ENCODE measurements around the gene TCHP.
"Not testable (repeated sequence)": the region's sequence is repeated elsewhere in the genome, so short reads cannot be mapped to it uniquely, and the experiment has no call there.

The TCHP gene

GRCh38 chr12:109910254-109910968 is 10.3 kb downstream of the TCHP start:
- DNase-seq (ENCODE audit: low spot score) = no peak

DNA sequence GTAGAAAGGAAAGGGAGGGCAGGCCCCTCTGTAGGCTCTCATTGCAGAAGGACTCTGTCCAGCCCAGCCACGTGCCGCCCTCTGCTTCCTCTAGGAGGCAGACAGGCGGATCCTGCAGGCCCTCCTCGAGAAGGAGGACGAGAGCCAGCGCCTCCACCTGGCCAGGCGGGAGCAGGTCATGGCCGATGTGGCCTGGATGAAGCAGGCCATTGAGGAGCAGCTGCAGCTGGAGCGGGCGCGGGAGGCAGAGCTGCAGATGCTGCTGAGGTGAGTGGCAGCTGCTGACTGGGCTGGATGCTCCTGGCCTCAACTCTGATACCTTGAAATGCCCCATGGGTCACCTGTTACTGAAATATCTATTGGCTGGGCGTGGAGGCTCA is 10.9 kb downstream of the TCHP start:
- peak; percentile 49 for DNase-seq (ENCODE audit: low spot score)

DNA sequence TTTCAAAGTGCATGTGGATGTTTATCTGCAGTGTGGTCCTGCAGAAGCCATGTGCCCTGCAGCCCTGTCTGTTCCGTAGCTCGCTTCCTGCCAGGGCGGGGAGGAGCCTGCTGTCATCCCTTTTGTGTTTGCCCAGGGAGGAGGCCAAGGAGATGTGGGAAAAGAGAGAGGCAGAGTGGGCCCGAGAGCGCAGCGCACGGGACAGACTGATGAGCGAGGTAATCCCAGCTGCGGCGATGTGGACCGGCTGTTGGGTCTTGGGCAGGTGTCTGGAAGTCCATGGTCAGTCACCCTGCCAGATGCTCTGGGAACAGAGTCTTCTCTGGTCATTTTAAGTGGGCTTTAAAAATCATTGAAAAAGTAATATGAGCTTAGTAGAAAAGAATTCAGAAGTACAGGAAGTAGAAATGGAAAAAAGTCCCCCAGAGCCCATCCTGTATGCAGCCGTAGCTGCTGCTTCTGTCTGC is 12.8 kb downstream of the TCHP start:
- no peak for DNase-seq (ENCODE audit: low spot score)

DNA sequence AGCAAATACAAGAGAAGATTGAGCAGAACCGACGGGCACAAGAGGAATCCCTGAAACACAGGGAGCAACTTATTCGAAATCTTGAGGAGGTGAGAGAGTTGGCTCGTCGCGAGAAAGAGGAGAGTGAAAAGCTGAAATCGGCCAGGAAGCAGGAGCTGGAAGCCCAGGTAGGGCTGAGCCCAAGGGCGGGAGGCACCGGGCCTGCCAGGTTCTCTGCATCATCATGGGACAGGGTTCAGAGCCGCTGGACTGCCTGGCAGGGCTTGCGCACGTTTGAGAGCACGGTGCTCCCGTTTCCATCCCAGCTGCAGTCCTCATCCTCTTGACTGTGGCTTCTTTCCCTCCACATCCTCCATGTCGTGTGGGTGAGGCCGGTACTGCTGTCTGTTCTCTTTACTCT is 14.4 kb downstream of the TCHP start:
- DNase-seq (ENCODE audit: low spot score) = no peak

- no peak for DNase-seq (ENCODE audit: low spot score)
Observed at GRCh38 chr12:109915171-109916040, 15.3 kb downstream of the TCHP start.

GRCh38 chr12:109916045-109916444 is 16.0 kb downstream of the TCHP start:
- no peak for DNase-seq (ENCODE audit: low spot score)

DNA sequence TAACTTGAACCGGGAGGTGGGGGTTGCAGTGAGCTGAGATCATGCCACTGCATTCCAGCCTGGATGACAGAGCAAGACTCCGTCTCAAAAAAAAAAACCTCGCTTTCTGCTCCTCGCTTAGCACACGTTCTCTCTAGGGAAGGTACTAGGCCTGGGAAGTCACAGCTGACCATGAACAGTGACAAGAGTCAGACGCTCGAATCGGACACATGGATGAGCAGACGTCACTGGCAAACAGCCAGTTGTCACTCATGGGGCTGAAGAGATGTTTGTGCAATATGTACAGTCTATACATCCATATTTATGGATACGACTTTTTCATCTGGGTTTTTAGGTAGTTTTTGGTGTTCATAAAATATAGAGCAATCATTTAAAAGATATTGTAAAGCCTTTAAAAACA is 19.4 kb downstream of the TCHP start:
- no peak for DNase-seq (ENCODE audit: low spot score)

- no peak for DNase-seq (ENCODE audit: low spot score)
Observed at GRCh38 chr12:109920261-109920780, 20.2 kb downstream of the TCHP start.

DNA sequence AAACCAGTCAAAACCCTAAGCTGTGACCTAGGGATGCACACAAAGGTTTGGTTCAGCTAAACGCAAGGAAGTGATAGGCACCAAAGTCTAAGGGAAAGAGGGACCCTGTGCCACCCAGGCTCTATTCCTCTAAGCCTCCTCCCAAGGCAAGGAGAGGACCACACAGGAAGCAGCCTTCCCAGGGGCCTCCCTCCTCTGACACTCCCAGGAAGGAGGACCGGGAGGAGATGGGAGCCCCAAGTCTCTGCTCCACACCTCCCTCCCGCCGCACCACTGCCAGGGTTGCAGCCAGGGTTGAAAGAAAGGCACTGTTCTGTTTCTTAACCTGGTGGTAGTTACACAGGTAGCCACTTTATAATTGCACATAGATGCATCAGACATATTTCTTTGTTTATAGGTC is 21.9 kb downstream of the TCHP start:
- DNase-seq (ENCODE audit: low spot score) = no peak

DNA sequence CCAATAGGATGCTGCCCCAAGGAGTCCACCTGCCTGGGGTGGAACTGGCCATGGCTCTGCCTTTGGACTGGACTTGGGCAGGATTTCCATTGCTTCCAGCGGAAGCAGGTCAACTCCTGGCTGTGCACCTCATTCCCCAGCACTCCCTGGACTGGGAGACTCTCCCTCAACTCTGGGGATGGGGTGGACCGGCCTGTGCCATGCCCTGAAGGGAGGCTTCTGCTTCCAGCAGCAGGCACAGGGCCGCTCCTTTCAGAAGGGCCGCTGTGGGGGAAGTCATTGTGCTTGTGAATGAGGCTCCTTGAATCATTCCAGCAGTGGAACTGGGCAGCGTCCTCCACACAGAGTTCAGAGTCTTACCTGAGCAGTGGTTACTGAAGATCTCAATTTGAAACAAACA is 23.0 kb downstream of the TCHP start:
- DNase-seq (ENCODE audit: low spot score) = no peak

- no peak for DNase-seq (ENCODE audit: low spot score)
Observed at GRCh38 chr12:109923481-109924245, 23.6 kb downstream of the TCHP start.

GRCh38 chr12:109925185-109925840 is 25.2 kb downstream of the TCHP start:
- no peak for DNase-seq (ENCODE audit: low spot score)

- DNase-seq (ENCODE audit: low spot score) = no peak
Observed at GRCh38 chr12:109926016-109926415, 25.9 kb downstream of the TCHP start.

DNA sequence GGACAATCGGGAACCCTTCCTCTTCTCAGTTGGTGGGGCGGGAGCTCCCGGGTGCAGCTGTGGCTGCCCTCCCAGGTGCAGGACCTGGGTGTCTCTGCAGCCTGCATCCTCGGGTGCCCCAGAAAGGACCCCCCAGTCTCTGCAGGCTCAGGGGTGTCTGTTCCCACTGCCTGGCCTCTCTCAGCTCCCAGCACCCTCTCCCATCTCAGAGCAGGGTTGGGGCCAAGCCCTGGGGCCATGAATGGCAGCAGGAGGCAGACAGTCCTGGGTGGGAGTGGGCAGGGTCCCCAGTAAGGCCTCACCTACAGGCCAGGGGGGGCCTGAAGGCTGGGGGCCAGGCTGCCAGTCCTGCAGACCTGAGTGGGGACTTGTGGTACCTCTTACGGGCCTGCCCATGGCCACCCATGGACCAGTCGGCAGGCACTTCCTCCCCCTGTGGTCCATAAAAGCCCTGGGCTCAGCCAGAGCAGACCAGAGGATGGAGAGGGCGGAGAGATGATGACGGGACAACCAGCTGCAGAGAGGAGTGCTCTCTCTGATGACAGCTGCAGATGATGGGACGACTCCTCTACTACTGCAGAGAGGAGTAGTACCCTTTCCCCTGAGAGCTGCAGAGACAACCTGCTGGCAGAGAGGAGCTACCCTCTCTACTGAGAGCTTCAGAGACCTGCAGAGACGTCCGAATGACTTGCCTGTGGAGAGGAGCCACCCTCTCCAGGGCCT is 26.6 kb downstream of the TCHP start:
- DNase-seq (ENCODE audit: low spot score) = no peak

- DNase-seq (ENCODE audit: low spot score) = peak; percentile 40
Observed at GRCh38 chr12:109927622-109928021, 27.5 kb downstream of the TCHP start.

GRCh38 chr12:109928058-109928656 is 28.1 kb downstream of the TCHP start:
- DNase-seq (ENCODE audit: low spot score) = no peak

DNA sequence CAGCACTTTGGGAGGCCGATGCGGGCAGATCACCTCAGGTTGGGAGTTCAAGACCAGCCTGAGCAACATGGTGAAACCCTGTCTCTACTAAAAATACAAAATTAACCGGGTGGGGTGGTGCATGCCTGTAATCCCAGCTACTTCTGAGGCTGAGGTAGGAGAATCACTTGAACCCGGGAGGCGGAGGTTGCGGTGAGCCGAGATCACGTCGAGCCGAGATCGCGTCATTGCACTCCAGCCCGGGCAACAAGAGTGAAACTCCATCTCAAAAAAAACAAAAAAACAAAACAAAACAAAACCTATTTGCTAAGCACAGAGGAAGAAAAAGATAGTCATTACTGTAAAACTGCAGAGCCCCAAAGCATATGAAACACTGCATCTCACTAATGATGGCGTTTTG is 29.3 kb downstream of the TCHP start:
- DNase-seq (ENCODE audit: low spot score) = not testable (repeated sequence)

DNA sequence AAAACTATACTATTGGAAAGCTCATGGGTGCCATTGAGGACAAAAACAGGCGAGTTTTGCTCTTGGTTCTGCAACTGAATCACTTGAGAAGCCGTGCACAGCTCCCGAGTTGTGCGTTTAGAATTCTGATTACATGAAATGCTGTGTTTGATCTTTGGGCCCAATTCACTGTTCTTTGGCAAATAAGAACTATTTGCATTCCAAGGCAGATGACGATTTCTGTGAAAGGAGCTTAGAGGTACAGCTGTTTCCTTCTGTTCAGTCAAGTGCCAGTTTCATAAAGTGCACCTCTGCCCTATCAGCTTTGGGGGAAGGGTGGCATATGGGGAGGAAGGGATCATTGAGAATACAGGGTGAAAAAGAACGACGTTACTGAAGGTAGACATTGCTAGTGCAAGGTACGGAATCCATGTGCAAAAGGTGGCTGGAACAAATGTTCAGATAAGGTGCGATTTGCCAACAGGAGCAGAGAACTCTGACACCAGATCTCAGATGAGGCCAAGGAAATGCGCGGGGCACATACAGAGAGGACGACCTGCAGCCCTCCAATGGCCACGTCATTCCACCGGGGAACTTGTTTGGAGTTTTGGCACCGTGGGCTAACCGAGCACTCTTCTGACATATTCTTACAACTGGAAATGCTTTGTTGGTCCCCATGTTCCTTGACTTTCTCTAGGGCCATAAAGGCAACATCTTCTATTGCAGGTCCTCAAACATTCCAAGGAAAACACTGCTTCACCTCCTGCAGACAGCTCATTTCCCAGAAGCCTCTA is 30.1 kb downstream of the TCHP start:
- DNase-seq (ENCODE audit: low spot score) = no peak

- DNase-seq (ENCODE audit: low spot score) = no peak
Observed at GRCh38 chr12:109931143-109931542, 31.1 kb downstream of the TCHP start.
